SK-N-SH (cell line): ENCODE results near the gene THADA. TPM values are rescaled to one million over a fixed set of nuclear protein-coding genes. Genes with fewer than 3 reads are reported as not detected.

Experiments used
- CTCF ChIA-PET: fragments of 300-600, 350-600 bp; formaldehyde crosslinking; extraction: SDS; loops from one replicate; lab custom pipeline; 2021; lab: Yijun Ruan, JAX
- POLR2A ChIA-PET: fragments of 350-600 bp; sonication (Branson Sonifier 250); formaldehyde crosslinking; extraction: SDS; loops from one replicate; lab custom pipeline; 2020; ENCODE audit warnings: antibody characterized with exemption, inconsistent platforms; lab: Yijun Ruan, JAX
- DNase-seq: peaks from one replicate; pipeline ENCODE4 v3.0.0; 2012
- H2AFZ ChIP-seq: fragments of 200-600 bp; sonication (generic); 2 replicates; pipeline ENCODE4 v1.8.1; 2016; ENCODE audit warnings: antibody characterized with exemption, mild to moderate bottlenecking, low read depth
- H3F3A ChIP-seq: fragments of 200-600 bp; sonication (generic); replicated peaks from 2 replicates; pipeline ENCODE3; 2016; ENCODE audit warnings: antibody characterized with exemption, mild to moderate bottlenecking; ENCODE audit not compliant: insufficient read depth
- H3K27ac ChIP-seq, 2 experiments: fragments of 200-500 bp in 1 of 2; fragments of 200-600 bp in 1 of 2; sonication (Bioruptor generic) in 1 of 2; sonication (generic), shearing (Covaris generic) in 1 of 2; 2 replicates each; pipeline versions ENCODE4 v1.5.1 to v1.6.1; 2014 to 2016; ENCODE audit warnings: low read depth in 2 of 2, inconsistent platforms in 1 of 2, low read length in 1 of 2, mild to moderate bottlenecking in 1 of 2, mixed read lengths in 1 of 2
- H3K27me3 ChIP-seq: fragments of 200-600 bp; sonication (generic), shearing (Covaris generic); 2 replicates; pipeline ENCODE4 v1.6.1; 2016; ENCODE audit warnings: mixed run types; ENCODE audit not compliant: insufficient read depth
- H3K36me3 ChIP-seq, 2 experiments: fragments of 200-500 bp in 1 of 2; fragments of 200-600 bp in 1 of 2; sonication (Bioruptor generic) in 1 of 2; sonication (generic) in 1 of 2; replicated peaks in 1 of 2; 2 replicates each; pipeline versions ENCODE3 to v1.5.1; 2014 to 2016; ENCODE audit warnings: low read length in 1 of 2, mild to moderate bottlenecking in 1 of 2; ENCODE audit not compliant: insufficient read depth in 2 of 2, control insufficient read depth in 1 of 2
- H3K4me1 ChIP-seq, 2 experiments: fragments of 200-500 bp in 1 of 2; fragments of 200-600 bp in 1 of 2; sonication (Bioruptor generic) in 1 of 2; sonication (generic), shearing (Covaris generic) in 1 of 2; 2 replicates each; pipeline versions ENCODE4 v1.5.1 to v1.6.1; 2014 to 2016; ENCODE audit warnings: low read depth in 1 of 2, low read length in 1 of 2, mixed run types in 1 of 2; ENCODE audit not compliant: insufficient read depth in 2 of 2, control insufficient read depth in 1 of 2
- H3K4me2 ChIP-seq: fragments of 200-600 bp; sonication (generic), shearing (Covaris generic); 2 replicates; pipeline ENCODE4 v1.6.1; 2017; ENCODE audit warnings: mixed run types
- H3K4me3 ChIP-seq, 2 experiments: fragments of 200-500 bp in 1 of 2; fragments of 200-600 bp in 1 of 2; sonication (Bioruptor generic) in 1 of 2; sonication (generic), shearing (Covaris generic) in 1 of 2; 2 replicates each; pipeline versions ENCODE4 v1.5.1 to v1.8.1; 2014 to 2016; ENCODE audit warnings: low read depth in 2 of 2, inconsistent platforms in 1 of 2, low read length in 1 of 2, mild to moderate bottlenecking in 1 of 2, mixed read lengths in 1 of 2, moderate library complexity in 1 of 2
- H3K79me2 ChIP-seq: fragments of 200-600 bp; sonication (generic); 2 replicates; pipeline ENCODE4 v1.8.1; 2017; ENCODE audit warnings: mild to moderate bottlenecking; ENCODE audit not compliant: insufficient read depth
- H3K9ac ChIP-seq: fragments of 200-600 bp; sonication (generic); 2 replicates; pipeline ENCODE4 v1.6.1; 2017; ENCODE audit warnings: mixed run types
- H3K9me2 ChIP-seq: fragments of 200-600 bp; sonication (generic); 2 replicates; pipeline ENCODE4 v1.6.1; 2017; ENCODE audit warnings: mixed run types
- H3K9me3 ChIP-seq: fragments of 200-600 bp; sonication (generic); 2 replicates; pipeline ENCODE4 v1.6.1; 2017; ENCODE audit warnings: mixed run types, mild to moderate bottlenecking, moderate library complexity
- H4K20me1 ChIP-seq: fragments of 200-600 bp; sonication (generic); 2 replicates; pipeline ENCODE4 v1.6.1; 2017; ENCODE audit warnings: mild to moderate bottlenecking, mixed run types; ENCODE audit not compliant: insufficient read depth
- ELF1 ChIP-seq: IDR thresholded peaks from 2 replicates; pipeline ENCODE4 v1.4.0; 2012
- EP300 ChIP-seq, 2 experiments: IDR thresholded peaks; 2 replicates each; pipeline versions ENCODE4 v1.4.0 to v1.6.1; 2012; ENCODE audit warnings: borderline replicate concordance in 1 of 2, low read depth in 1 of 2, low read length in 1 of 2
- FOSL2 ChIP-seq: IDR thresholded peaks from 2 replicates; pipeline ENCODE4 v1.4.0; 2012; ENCODE audit warnings: low read depth, mild to moderate bottlenecking, moderate library complexity, borderline replicate concordance
- FOXJ3 ChIP-seq: sonication (generic); formaldehyde crosslinking; IDR thresholded peaks from 2 replicates; pipeline ENCODE4 v1.5.1; 2020; ENCODE audit warnings: mild to moderate bottlenecking, missing genetic modification reagents
- GATA2 ChIP-seq: sonication (generic); formaldehyde crosslinking; IDR thresholded peaks from 2 replicates; pipeline ENCODE4 v1.5.0; 2020; ENCODE audit warnings: mild to moderate bottlenecking, missing genetic modification reagents
- IRF3 ChIP-seq: fragments of 150-350 bp; IDR thresholded peaks from 2 replicates; pipeline ENCODE4 v1.6.1; 2016; ENCODE audit warnings: mild to moderate bottlenecking, low read depth, low read length
- MAX ChIP-seq: IDR thresholded peaks from 2 replicates; pipeline ENCODE4 v1.4.0; 2012; ENCODE audit warnings: low read depth
- NRF1 ChIP-seq: IDR thresholded peaks from 2 replicates; pipeline ENCODE4 v1.6.1; 2012; ENCODE audit warnings: low read depth, mild to moderate bottlenecking, low read length
- RAD21 ChIP-seq: IDR thresholded peaks from 2 replicates; pipeline ENCODE4 v1.6.1; 2012; ENCODE audit warnings: mild to moderate bottlenecking, low read length
- RXRA ChIP-seq: IDR thresholded peaks from 2 replicates; pipeline ENCODE4 v1.4.0; 2012; ENCODE audit warnings: low read depth, mild to moderate bottlenecking, borderline replicate concordance
- SIN3A ChIP-seq: IDR thresholded peaks from 2 replicates; pipeline ENCODE4 v1.6.1; 2012; ENCODE audit warnings: low read depth, mild to moderate bottlenecking, low read length, moderate library complexity, borderline replicate concordance
- SMC3 ChIP-seq: IDR thresholded peaks from 2 replicates; pipeline ENCODE4 v1.6.1; 2012; ENCODE audit warnings: low read depth, low read length, improper control_type of control experiment
- USF2 ChIP-seq: fragments of 150-350 bp; IDR thresholded peaks from 2 replicates; pipeline ENCODE4 v1.6.1; 2017; ENCODE audit warnings: antibody characterized with exemption, low read length, low read depth, borderline replicate concordance
- WGBS: methylation state at CpG from one replicate; pipeline ENCODE4 v1.1.6; 2017; ENCODE audit warnings: low lambda C conversion rate; 5-methylcytosine and 5-hydroxymethylcytosine counted together
- polyA plus RNA-seq, 3 experiments: library from polyadenylated mRNA; depleted of rRNA; stranded (reverse); fragments of >200 nt; gene quantifications; 2 replicates each; pipeline ENCODE4 v1.2.3, GENCODE V29; 2012

The THADA gene
- polyA plus RNA-seq, 1 of the 3 experiments (the other 2 are of a cell fraction): 25.6 TPM

GRCh38 chr2:43407935-43408334 lies 187.9 kb downstream of the THADA start:
- no peak for TF ChIP-seq MAX
- TF ChIP-seq FOXJ3 (CRISPR knock-in tag): no peak
- TF ChIP-seq IRF3: no peak
- Histone ChIP-seq H3K36me3 (no peaks in the 10 kb centered on the region), H3F3A (peaks cover 4% of the 10 kb centered on the region), H3K9me2 (no peaks in the 10 kb centered on the region), H3K4me2 (no peak overlapping the region), H3K27ac (no peak overlapping the region; a peak in 1 of 4 replicates), H3K4me3 (no peak overlapping the region), H4K20me1 (no peaks in the 10 kb centered on the region), H3K9me3 (no peaks in the 10 kb centered on the region), H2AFZ (no peak overlapping the region), H3K4me1 (peaks cover 16 to 22% of the 10 kb centered on the region in 2 experiments), H3K79me2 (no peaks in the 10 kb centered on the region), H3K27me3 (no peaks in the 10 kb centered on the region), H3K9ac (no peak overlapping the region)
- POLR2A ChIA-PET: no interaction called here
- DNase-seq: no peak
- 92% methylated on average over 2 of the region's 2 CpGs for WGBS
- CTCF ChIA-PET: interaction anchor here (0.5 to 3.1 kb wide), 5 partner anchors 12 to 433 kb away, joined by 3 to 17 read pairs (median 3); no protein-coding TSS in a partner anchor

GRCh38 chr2:43406651-43407279 lies 189.1 kb downstream of the THADA start:
- no peak overlapping the region for H3K4me2 ChIP-seq
- no peaks in the 10 kb centered on the region for H3K9me2 ChIP-seq
- H3K9me3 ChIP-seq: no peaks in the 10 kb centered on the region
- H3K79me2 ChIP-seq: no peaks in the 10 kb centered on the region
- DNase-seq: peak; percentile 30
- TF ChIP-seq SMC3 (no peak), NRF1 (no peak), SIN3A (no peak), RXRA (no peak), FOSL2 (no peak), RAD21 (0 out of 2 replicates have a peak, but pooled peaks have one; percentile 1), GATA2 (CRISPR knock-in tag) (no peak), EP300 (IDR thresholded peaks at IDR 0.05; ENCODE audit: borderline replicate concordance in 1 of 2, low read depth in 1 of 2, low read length in 1 of 2) (0 out of 4 replicates have a peak, but pooled peaks of 1 of the 2 experiments have one; percentile 9), MAX (no peak), USF2 (no peak), ELF1 (no peak)
- TF ChIP-seq, all 33 proteins: peak for 2
- ChIA-PET POLR2A (no interaction called here), CTCF (interaction anchor here (0.6 to 3.1 kb wide), 8 partner anchors 61 to 432 kb away, joined by 3 to 17 read pairs (median 4); no protein-coding TSS in a partner anchor)
- Histone ChIP-seq H3K36me3 (no peaks in the 10 kb centered on the region), H3K4me3 (no peak overlapping the region), H3K27me3 (no peaks in the 10 kb centered on the region), H2AFZ (no peak overlapping the region), H4K20me1 (no peaks in the 10 kb centered on the region), H3K9ac (no peak overlapping the region), H3K27ac (peak overlapping the region in 1 of 2 experiments; percentile 70; a peak in 2 of 4 replicates), H3F3A (peaks cover 4% of the 10 kb centered on the region), H3K4me1 (peaks cover 7 to 30% of the 10 kb centered on the region in 2 experiments)
- WGBS: 68% methylated on average over 6 of the region's 6 CpGs
